SU-DHL-6 (cell line): ENCODE measurements around the gene ME3.

Source experiments
- H2AFZ ChIP-seq: fragments of 200-600 bp; sonication (generic); 2 replicates; pipeline ENCODE4 v1.6.1; 2014; ENCODE audit warnings: low read depth, mild to moderate bottlenecking, moderate library complexity, mixed read lengths, antibody characterized with exemption, low read length; ENCODE audit not compliant: severe bottlenecking
- H3F3A ChIP-seq: fragments of 200-600 bp; shearing (Covaris generic); 2 replicates; pipeline ENCODE4 v1.6.0; 2016; ENCODE audit warnings: antibody characterized with exemption, mild to moderate bottlenecking; ENCODE audit not compliant: insufficient read depth
- H3K27ac ChIP-seq: fragments of 200-600 bp; sonication (generic); 2 replicates; pipeline ENCODE4 v1.5.1; 2016; ENCODE audit warnings: low read depth, mild to moderate bottlenecking, low read length, moderate library complexity, mixed read lengths
- H3K27me3 ChIP-seq: fragments of 200-600 bp; sonication (generic), shearing (Covaris generic); 2 replicates; pipeline ENCODE4 v1.6.0; 2014; ENCODE audit warnings: mild to moderate bottlenecking, low read length
- H3K36me3 ChIP-seq: fragments of 200-600 bp; sonication (generic); 2 replicates; pipeline ENCODE4 v1.6.1; 2014; ENCODE audit warnings: mild to moderate bottlenecking, low read length, mixed read lengths
- H3K4me2 ChIP-seq: fragments of 300-600, 200-600 bp; shearing (Covaris generic), sonication (generic); 2 replicates; pipeline ENCODE4 v1.6.0; 2014; ENCODE audit warnings: low read length, low read depth, mild to moderate bottlenecking; ENCODE audit not compliant: poor library complexity, severe bottlenecking
- H3K4me3 ChIP-seq: fragments of 200-600 bp; sonication (generic); 2 replicates; pipeline ENCODE4 v1.5.1; 2014; ENCODE audit warnings: antibody characterized with exemption, low read length, mild to moderate bottlenecking, mixed read lengths; ENCODE audit not compliant: insufficient read depth, poor library complexity, severe bottlenecking
- H3K79me2 ChIP-seq: fragments of 200-600 bp; sonication (generic); 2 replicates; pipeline ENCODE4 v1.6.1; 2014; ENCODE audit warnings: mild to moderate bottlenecking, low read length, moderate library complexity; ENCODE audit not compliant: insufficient read depth
- H3K9ac ChIP-seq: fragments of 200-600 bp; sonication (generic); 2 replicates; pipeline ENCODE4 v1.7.0; 2014; ENCODE audit warnings: mild to moderate bottlenecking, low read length
- H3K9me2 ChIP-seq: fragments of 200-600 bp; sonication (generic); replicated peaks from 2 replicates; pipeline ENCODE4 v1.6.1; 2014; ENCODE audit warnings: low read length; ENCODE audit not compliant: insufficient read depth
- H3K9me3 ChIP-seq: fragments of 200-600 bp; sonication (generic); 2 replicates; pipeline ENCODE4 v1.6.1; 2014; ENCODE audit warnings: low read length, mixed read lengths; ENCODE audit not compliant: insufficient read depth
- H4K20me1 ChIP-seq: fragments of 200-600 bp; sonication (generic); 2 replicates; pipeline ENCODE4 v1.6.1; 2014; ENCODE audit warnings: low read depth, mild to moderate bottlenecking, antibody characterized with exemption, low read length, moderate library complexity, mixed read lengths
- CTCF ChIP-seq: fragments of 200-600 bp; sonication (generic); IDR thresholded peaks from one replicate; pipeline ENCODE4 v1.5.1; 2017; ENCODE audit warnings: antibody characterized with exemption, mild to moderate bottlenecking, low read length, moderate library complexity; ENCODE audit not compliant: insufficient read depth, poor library complexity, severe bottlenecking
- EZH2phosphoT487 ChIP-seq: fragments of 200-600 bp; sonication (generic), shearing (Covaris generic); conservative IDR thresholded peaks from 2 replicates; pipeline ENCODE4 v1.6.1; 2018; ENCODE audit warnings: mild to moderate bottlenecking, antibody characterized with exemption, low read length, moderate library complexity, mixed read lengths

Gene ME3

GRCh38 chr11:86484795-86485166, 187.6 kb downstream of the ME3 start:
- Histone ChIP-seq H4K20me1 (no peaks in the 10 kb centered on the region), H3F3A (no peaks in the 10 kb centered on the region), H3K27me3 (no peaks in the 10 kb centered on the region), H3K9ac (no peak overlapping the region), H2AFZ (no peak overlapping the region), H3K79me2 (no peaks in the 10 kb centered on the region), H3K9me2 (no peaks in the 10 kb centered on the region), H3K9me3 (no peaks in the 10 kb centered on the region), H3K4me3 (no peak overlapping the region), H3K4me2 (no peak overlapping the region), H3K27ac (no peak overlapping the region), H3K36me3 (no peaks in the 10 kb centered on the region)
- no peak for TF ChIP-seq EZH2phosphoT487
- TF ChIP-seq CTCF: no peak

- Histone ChIP-seq H3F3A (no peaks in the 10 kb centered on the region), H2AFZ (no peak overlapping the region), H3K36me3 (no peaks in the 10 kb centered on the region), H3K27me3 (no peaks in the 10 kb centered on the region), H3K4me3 (no peak overlapping the region), H3K79me2 (no peaks in the 10 kb centered on the region), H3K27ac (no peak overlapping the region), H3K4me2 (no peak overlapping the region), H4K20me1 (no peaks in the 10 kb centered on the region), H3K9ac (no peak overlapping the region), H3K9me2 (no peaks in the 10 kb centered on the region), H3K9me3 (no peaks in the 10 kb centered on the region)
- no peak for TF ChIP-seq EZH2phosphoT487
- no peak for TF ChIP-seq CTCF
Observed at GRCh38 chr11:86483940-86484794, 188.2 kb downstream of the ME3 start.

- no peak for TF ChIP-seq EZH2phosphoT487
- TF ChIP-seq CTCF: no peak
- Histone ChIP-seq H3F3A (no peaks in the 10 kb centered on the region), H3K79me2 (no peaks in the 10 kb centered on the region), H3K4me3 (no peak overlapping the region), H3K9me2 (no peaks in the 10 kb centered on the region), H3K36me3 (no peaks in the 10 kb centered on the region), H2AFZ (no peak overlapping the region), H3K4me2 (no peak overlapping the region), H4K20me1 (no peaks in the 10 kb centered on the region), H3K27me3 (no peaks in the 10 kb centered on the region), H3K27ac (no peak overlapping the region), H3K9me3 (no peaks in the 10 kb centered on the region), H3K9ac (no peak overlapping the region)
Observed at GRCh38 chr11:86483610-86483939, 188.8 kb downstream of the ME3 start.
